Liver (tissue), 9 donors: ENCODE data around the gene ALG5. TPM values are rescaled to one million over a fixed set of nuclear protein-coding genes. Genes with fewer than 3 reads are reported as not detected.

Experiments
- DNase-seq: peaks from one replicate; pipeline ENCODE4 v3.0.0-alpha.2; 2017; ENCODE audit warnings: low spot score
- H3K27ac ChIP-seq, 2 donors: one replicate each; pipeline ENCODE4 v1.7.0; 2013; ENCODE audit warnings: inconsistent platforms in 2 of 2, low read length in 2 of 2, control low read depth in 1 of 2, low read depth in 1 of 2, mild to moderate bottlenecking in 1 of 2
- H3K27me3 ChIP-seq, 4 donors: one replicate each; pipeline versions ENCODE4 v1.6.1 to v1.7.0; 2013; ENCODE audit warnings: low read length in 3 of 4, inconsistent platforms in 1 of 4, mild to moderate bottlenecking in 1 of 4, moderate library complexity in 1 of 4; ENCODE audit not compliant: control insufficient read depth in 4 of 4, insufficient read depth in 4 of 4
- H3K36me3 ChIP-seq, 4 donors: one replicate each; pipeline versions ENCODE4 v1.6.1 to v1.7.0; 2013; ENCODE audit warnings: low read length in 3 of 4, mild to moderate bottlenecking in 3 of 4, low read depth in 1 of 4, moderate library complexity in 1 of 4; ENCODE audit not compliant: control insufficient read depth in 4 of 4, insufficient read depth in 3 of 4
- H3K4me1 ChIP-seq, 4 donors: one replicate each; pipeline versions ENCODE4 v1.6.1 to v1.7.0; 2013; ENCODE audit warnings: low read length in 3 of 4, mild to moderate bottlenecking in 3 of 4, moderate library complexity in 1 of 4; ENCODE audit not compliant: control insufficient read depth in 4 of 4, insufficient read depth in 4 of 4
- H3K4me3 ChIP-seq, 3 donors: one replicate each; pipeline versions ENCODE4 v1.6.1 to v1.7.0; 2013; ENCODE audit warnings: low read length in 3 of 3, control low read depth in 1 of 3, low read depth in 1 of 3, mild to moderate bottlenecking in 1 of 3
- H3K9ac ChIP-seq, 2 donors: one replicate each; pipeline ENCODE4 v1.7.0; 2013; ENCODE audit warnings: low read length in 2 of 2, mild to moderate bottlenecking in 2 of 2, moderate library complexity in 2 of 2, control low read depth in 1 of 2, low read depth in 1 of 2
- H3K9me3 ChIP-seq, 4 donors: one replicate each; pipeline versions ENCODE4 v1.6.1 to v1.7.0; 2013; ENCODE audit warnings: low read length in 3 of 4; ENCODE audit not compliant: control insufficient read depth in 4 of 4
- EGR1 ChIP-seq, 2 donors: IDR thresholded peaks; 2 replicates each; pipeline ENCODE4 v1.6.1; 2016 to 2018; ENCODE audit warnings: antibody characterized with exemption in 2 of 2, low read depth in 2 of 2
- FOXA1 ChIP-seq: IDR thresholded peaks from 2 replicates; pipeline ENCODE4 v1.6.1; 2016; ENCODE audit warnings: antibody characterized with exemption
- FOXA2 ChIP-seq: IDR thresholded peaks from 2 replicates; pipeline ENCODE4 v1.6.1; 2016; ENCODE audit warnings: antibody characterized with exemption
- GABPA ChIP-seq, 2 donors: IDR thresholded peaks in 1 of 2; conservative IDR thresholded peaks in 1 of 2; 2 replicates each; pipeline ENCODE4 v1.6.1; 2016; ENCODE audit warnings: antibody characterized with exemption in 2 of 2, mild to moderate bottlenecking in 1 of 2, moderate library complexity in 1 of 2
- HNF4A ChIP-seq, 2 donors: conservative IDR thresholded peaks; 2 replicates each; pipeline ENCODE4 v1.6.1; 2016; ENCODE audit warnings: antibody characterized with exemption in 2 of 2, mild to moderate bottlenecking in 2 of 2
- HNF4G ChIP-seq: IDR thresholded peaks from 2 replicates; pipeline ENCODE4 v1.6.1; 2016; ENCODE audit warnings: antibody characterized with exemption
- JUND ChIP-seq, 2 donors: IDR thresholded peaks; 2 replicates each; pipeline ENCODE4 v1.6.1; 2016; ENCODE audit warnings: antibody characterized with exemption in 2 of 2
- NR2F2 ChIP-seq: IDR thresholded peaks from 2 replicates; pipeline ENCODE4 v1.6.1; 2016; ENCODE audit warnings: antibody characterized with exemption
- RAD21 ChIP-seq, 2 donors: IDR thresholded peaks; 2 replicates each; pipeline ENCODE4 v1.6.1; 2016; ENCODE audit warnings: antibody characterized with exemption in 2 of 2, mild to moderate bottlenecking in 2 of 2
- RXRA ChIP-seq, 2 donors: IDR thresholded peaks; 2 replicates each; pipeline ENCODE4 v1.6.1; 2017 to 2018; ENCODE audit warnings: antibody characterized with exemption in 2 of 2, mild to moderate bottlenecking in 1 of 2
- SP1 ChIP-seq: IDR thresholded peaks from 2 replicates; pipeline ENCODE4 v1.6.1; 2018; ENCODE audit warnings: antibody characterized with exemption, mild to moderate bottlenecking
- TAF1 ChIP-seq: conservative IDR thresholded peaks from 2 replicates; pipeline ENCODE4 v1.6.1; 2016; ENCODE audit warnings: antibody characterized with exemption, mild to moderate bottlenecking
- YY1 ChIP-seq: IDR thresholded peaks from 2 replicates; pipeline ENCODE4 v1.6.1; 2016; ENCODE audit warnings: antibody characterized with exemption, mild to moderate bottlenecking
- WGBS: extraction: QIAGEN DNeasy Blood & Tissue Kit; methylation state at CpG from one replicate; pipeline ENCODE4 v1.1.7; 2013; 5-methylcytosine and 5-hydroxymethylcytosine counted together
- polyA plus RNA-seq, 2 donors: library from polyadenylated mRNA; stranded (reverse) in 1 of 2; unstranded in 1 of 2; fragments of 200-250 nt in 1 of 2; fragments of >200 nt in 1 of 2; fragmentation: Nextera tagmentation in 1 of 2; extraction: Ambion mirVana in 1 of 2; gene quantifications; one replicate each; pipeline versions ENCODE4 v1.2.1 to v1.2.3, GENCODE V29; 2013 to 2015
- total RNA-seq, 2 donors: library from RNA; depleted of rRNA; stranded (reverse); fragments of >200 nt; gene quantifications; one replicate each; pipeline ENCODE4 v1.2.3, GENCODE V29; 2014
- TF ChIP-seq, protein P1 (sequence below): IDR thresholded peaks from 2 replicates; pipeline ENCODE4 v1.6.1; 2016; ENCODE audit warnings: antibody characterized with exemption
- TF ChIP-seq, protein P2 (sequence below): fragments of 150-350 bp; IDR thresholded peaks from 2 replicates; pipeline ENCODE4 v1.5.1; 2017; ENCODE audit warnings: improper control_type of control experiment, low read depth, low read length; ENCODE audit not compliant: missing input control
- TF ChIP-seq, protein P3 (sequence below): IDR thresholded peaks from 2 replicates; pipeline ENCODE4 v1.6.1; 2016; ENCODE audit warnings: antibody characterized with exemption
- TF ChIP-seq, protein P4 (sequence below): IDR thresholded peaks from 2 replicates; pipeline ENCODE4 v1.6.1; 2016; ENCODE audit warnings: antibody characterized with exemption
- TF ChIP-seq, protein P5 (sequence below): IDR thresholded peaks from 2 replicates; pipeline ENCODE4 v1.6.1; 2016; ENCODE audit warnings: antibody characterized with exemption, mild to moderate bottlenecking
- donor health status: healthy.
- donor health status: healthy.
- donor health status: healthy.
- donor health status: healthy.
- donor health status: healthy.

ALG5 gene
- total and polyA plus RNA-seq, 4 donors: 20.7 to 60.1 (median 37.5) TPM

DNA sequence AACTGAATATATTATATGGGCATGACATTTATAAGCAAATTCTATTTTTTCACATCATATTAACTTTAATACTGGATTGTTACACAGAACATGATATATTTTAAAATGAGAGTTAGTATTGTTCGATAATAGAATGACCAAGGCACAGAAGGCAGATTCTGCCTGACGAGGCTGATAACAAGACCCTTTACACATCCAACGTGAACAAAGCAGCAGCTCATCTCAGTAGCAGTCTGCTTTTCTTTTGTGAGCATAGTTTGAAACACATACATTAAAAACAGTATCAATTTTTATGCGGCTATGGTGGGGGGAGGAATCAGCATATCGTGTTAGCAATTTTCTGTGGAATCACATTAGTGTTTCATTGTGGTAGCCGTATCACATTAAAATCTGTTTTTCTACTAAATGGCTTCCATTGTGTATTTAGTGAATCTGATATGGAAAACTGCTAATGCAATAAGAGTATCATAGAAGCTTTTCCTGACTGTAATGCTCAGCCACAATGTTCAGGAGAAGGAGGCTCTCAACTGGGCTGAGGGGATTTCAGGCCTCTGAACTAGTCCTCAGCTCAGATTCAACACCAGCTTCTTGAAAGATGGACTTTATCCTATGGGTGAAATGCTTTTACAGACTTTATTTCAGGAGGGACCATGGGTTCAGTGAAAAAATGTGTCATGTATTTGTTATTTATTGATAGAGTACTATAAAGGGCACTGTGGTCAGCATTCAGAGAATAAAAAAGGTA lies 83.1 kb downstream of the ALG5 start:
- H3K4me3 ChIP-seq: no peak overlapping the region
- no peak overlapping the region for H3K27ac ChIP-seq
- peaks cover 2 to 7% (median 3%) of the 10 kb centered on the region in 4 donors for H3K27me3 ChIP-seq
- no peaks in the 10 kb centered on the region for H3K36me3 ChIP-seq
- 95% methylated on average over 6 of the region's 6 CpGs for WGBS
- no peaks in the 10 kb centered on the region for H3K9me3 ChIP-seq
- no peak for DNase-seq
- peaks cover 4 to 9% (median 6%) of the 10 kb centered on the region in 4 donors for H3K4me1 ChIP-seq
- H3K9ac ChIP-seq: peak overlapping the region in 1 of 2 donors; percentile 13
- no peak for TF ChIP-seq RAD21 (IDR thresholded peaks at IDR 0.05)
- TF ChIP-seq, protein P1, sequence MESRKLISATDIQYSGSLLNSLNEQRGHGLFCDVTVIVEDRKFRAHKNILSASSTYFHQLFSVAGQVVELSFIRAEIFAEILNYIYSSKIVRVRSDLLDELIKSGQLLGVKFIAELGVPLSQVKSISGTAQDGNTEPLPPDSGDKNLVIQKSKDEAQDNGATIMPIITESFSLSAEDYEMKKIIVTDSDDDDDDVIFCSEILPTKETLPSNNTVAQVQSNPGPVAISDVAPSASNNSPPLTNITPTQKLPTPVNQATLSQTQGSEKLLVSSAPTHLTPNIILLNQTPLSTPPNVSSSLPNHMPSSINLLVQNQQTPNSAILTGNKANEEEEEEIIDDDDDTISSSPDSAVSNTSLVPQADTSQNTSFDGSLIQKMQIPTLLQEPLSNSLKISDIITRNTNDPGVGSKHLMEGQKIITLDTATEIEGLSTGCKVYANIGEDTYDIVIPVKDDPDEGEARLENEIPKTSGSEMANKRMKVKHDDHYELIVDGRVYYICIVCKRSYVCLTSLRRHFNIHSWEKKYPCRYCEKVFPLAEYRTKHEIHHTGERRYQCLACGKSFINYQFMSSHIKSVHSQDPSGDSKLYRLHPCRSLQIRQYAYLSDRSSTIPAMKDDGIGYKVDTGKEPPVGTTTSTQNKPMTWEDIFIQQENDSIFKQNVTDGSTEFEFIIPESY: no peak
- TF ChIP-seq, protein P2, sequence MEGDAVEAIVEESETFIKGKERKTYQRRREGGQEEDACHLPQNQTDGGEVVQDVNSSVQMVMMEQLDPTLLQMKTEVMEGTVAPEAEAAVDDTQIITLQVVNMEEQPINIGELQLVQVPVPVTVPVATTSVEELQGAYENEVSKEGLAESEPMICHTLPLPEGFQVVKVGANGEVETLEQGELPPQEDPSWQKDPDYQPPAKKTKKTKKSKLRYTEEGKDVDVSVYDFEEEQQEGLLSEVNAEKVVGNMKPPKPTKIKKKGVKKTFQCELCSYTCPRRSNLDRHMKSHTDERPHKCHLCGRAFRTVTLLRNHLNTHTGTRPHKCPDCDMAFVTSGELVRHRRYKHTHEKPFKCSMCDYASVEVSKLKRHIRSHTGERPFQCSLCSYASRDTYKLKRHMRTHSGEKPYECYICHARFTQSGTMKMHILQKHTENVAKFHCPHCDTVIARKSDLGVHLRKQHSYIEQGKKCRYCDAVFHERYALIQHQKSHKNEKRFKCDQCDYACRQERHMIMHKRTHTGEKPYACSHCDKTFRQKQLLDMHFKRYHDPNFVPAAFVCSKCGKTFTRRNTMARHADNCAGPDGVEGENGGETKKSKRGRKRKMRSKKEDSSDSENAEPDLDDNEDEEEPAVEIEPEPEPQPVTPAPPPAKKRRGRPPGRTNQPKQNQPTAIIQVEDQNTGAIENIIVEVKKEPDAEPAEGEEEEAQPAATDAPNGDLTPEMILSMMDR: no peak
- no peak for TF ChIP-seq HNF4A (conservative IDR thresholded peaks at IDR 0.05)
- no peak for TF ChIP-seq EGR1 (IDR thresholded peaks at IDR 0.05; ENCODE audit: low read depth in 2 of 2)
- TF ChIP-seq, protein P3, sequence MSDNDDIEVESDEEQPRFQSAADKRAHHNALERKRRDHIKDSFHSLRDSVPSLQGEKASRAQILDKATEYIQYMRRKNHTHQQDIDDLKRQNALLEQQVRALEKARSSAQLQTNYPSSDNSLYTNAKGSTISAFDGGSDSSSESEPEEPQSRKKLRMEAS: no peak
- TF ChIP-seq FOXA2: no peak
- no peak for TF ChIP-seq GABPA (IDR thresholded peaks at IDR 0.05 in 1 of 2, conservative IDR thresholded peaks at IDR 0.05 in 1 of 2)
- no peak for TF ChIP-seq TAF1
- no peak for TF ChIP-seq YY1
- TF ChIP-seq RXRA (IDR thresholded peaks at IDR 0.05): no peak

DNA sequence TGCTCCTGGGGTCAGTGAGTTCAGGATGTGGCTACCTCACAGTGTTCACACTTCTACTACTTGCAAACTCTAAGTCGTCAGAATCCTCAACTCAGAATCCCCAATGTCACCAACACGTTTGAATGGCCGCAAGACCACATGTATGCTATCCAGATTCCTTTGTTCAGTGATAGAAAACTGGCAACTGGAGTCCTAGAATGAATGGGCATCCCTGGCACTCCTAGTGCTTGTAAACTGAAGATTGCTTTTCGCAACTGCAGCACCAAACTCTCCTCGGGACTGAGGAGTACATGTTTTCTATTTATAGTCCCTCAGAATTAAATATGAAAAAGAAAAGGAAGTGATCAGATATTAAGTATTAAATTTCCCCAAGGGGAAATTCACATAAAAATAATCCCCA lies 84.0 kb downstream of the ALG5 start:
- no peaks in the 10 kb centered on the region for H3K9me3 ChIP-seq
- 66% methylated on average over 5 of the region's 5 CpGs for WGBS
- H3K4me1 ChIP-seq: peaks cover 3 to 9% (median 5%) of the 10 kb centered on the region in 4 donors
- peaks cover 2 to 7% (median 3%) of the 10 kb centered on the region in 4 donors for H3K27me3 ChIP-seq
- no peak overlapping the region for H3K4me3 ChIP-seq
- no peak overlapping the region for H3K9ac ChIP-seq
- no peaks in the 10 kb centered on the region for H3K36me3 ChIP-seq
- H3K27ac ChIP-seq: no peak overlapping the region
- DNase-seq: no peak
- TF ChIP-seq YY1 (no peak), NR2F2 (no peak), RXRA (IDR thresholded peaks at IDR 0.05) (no peak), EGR1 (IDR thresholded peaks at IDR 0.05; ENCODE audit: low read depth in 2 of 2) (no peak), TAF1 (no peak), JUND (IDR thresholded peaks at IDR 0.05) (no peak), HNF4G (no peak), HNF4A (conservative IDR thresholded peaks at IDR 0.05) (no peak), FOXA2 (no peak), RAD21 (IDR thresholded peaks at IDR 0.05) (no peak), GABPA (IDR thresholded peaks at IDR 0.05 in 1 of 2, conservative IDR thresholded peaks at IDR 0.05 in 1 of 2) (no peak), SP1 (no peak), FOXA1 (no peak)
- TF ChIP-seq, protein P2: no peak
- TF ChIP-seq, protein P1: no peak
- TF ChIP-seq, protein P4, sequence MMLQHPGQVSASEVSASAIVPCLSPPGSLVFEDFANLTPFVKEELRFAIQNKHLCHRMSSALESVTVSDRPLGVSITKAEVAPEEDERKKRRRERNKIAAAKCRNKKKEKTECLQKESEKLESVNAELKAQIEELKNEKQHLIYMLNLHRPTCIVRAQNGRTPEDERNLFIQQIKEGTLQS: no peak
- TF ChIP-seq, protein P5, sequence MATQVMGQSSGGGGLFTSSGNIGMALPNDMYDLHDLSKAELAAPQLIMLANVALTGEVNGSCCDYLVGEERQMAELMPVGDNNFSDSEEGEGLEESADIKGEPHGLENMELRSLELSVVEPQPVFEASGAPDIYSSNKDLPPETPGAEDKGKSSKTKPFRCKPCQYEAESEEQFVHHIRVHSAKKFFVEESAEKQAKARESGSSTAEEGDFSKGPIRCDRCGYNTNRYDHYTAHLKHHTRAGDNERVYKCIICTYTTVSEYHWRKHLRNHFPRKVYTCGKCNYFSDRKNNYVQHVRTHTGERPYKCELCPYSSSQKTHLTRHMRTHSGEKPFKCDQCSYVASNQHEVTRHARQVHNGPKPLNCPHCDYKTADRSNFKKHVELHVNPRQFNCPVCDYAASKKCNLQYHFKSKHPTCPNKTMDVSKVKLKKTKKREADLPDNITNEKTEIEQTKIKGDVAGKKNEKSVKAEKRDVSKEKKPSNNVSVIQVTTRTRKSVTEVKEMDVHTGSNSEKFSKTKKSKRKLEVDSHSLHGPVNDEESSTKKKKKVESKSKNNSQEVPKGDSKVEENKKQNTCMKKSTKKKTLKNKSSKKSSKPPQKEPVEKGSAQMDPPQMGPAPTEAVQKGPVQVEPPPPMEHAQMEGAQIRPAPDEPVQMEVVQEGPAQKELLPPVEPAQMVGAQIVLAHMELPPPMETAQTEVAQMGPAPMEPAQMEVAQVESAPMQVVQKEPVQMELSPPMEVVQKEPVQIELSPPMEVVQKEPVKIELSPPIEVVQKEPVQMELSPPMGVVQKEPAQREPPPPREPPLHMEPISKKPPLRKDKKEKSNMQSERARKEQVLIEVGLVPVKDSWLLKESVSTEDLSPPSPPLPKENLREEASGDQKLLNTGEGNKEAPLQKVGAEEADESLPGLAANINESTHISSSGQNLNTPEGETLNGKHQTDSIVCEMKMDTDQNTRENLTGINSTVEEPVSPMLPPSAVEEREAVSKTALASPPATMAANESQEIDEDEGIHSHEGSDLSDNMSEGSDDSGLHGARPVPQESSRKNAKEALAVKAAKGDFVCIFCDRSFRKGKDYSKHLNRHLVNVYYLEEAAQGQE: no peak
